Activated CD8-positive, alpha-beta memory T cell treated with anti-CD3 and anti-CD28 coated beads, Interleukin-2, amount 50 U/mL, for 48 hours (primary cell): ENCODE measurements around the gene S100A9.
"Not testable (repeated sequence)": the region's sequence is repeated elsewhere in the genome, so short reads cannot be mapped to it uniquely, and the experiment has no call there.

Source experiments
- DNase-seq: peaks from one replicate; pipeline ENCODE4 v3.0.0-alpha.2; 2020

S100A9 gene

DNA sequence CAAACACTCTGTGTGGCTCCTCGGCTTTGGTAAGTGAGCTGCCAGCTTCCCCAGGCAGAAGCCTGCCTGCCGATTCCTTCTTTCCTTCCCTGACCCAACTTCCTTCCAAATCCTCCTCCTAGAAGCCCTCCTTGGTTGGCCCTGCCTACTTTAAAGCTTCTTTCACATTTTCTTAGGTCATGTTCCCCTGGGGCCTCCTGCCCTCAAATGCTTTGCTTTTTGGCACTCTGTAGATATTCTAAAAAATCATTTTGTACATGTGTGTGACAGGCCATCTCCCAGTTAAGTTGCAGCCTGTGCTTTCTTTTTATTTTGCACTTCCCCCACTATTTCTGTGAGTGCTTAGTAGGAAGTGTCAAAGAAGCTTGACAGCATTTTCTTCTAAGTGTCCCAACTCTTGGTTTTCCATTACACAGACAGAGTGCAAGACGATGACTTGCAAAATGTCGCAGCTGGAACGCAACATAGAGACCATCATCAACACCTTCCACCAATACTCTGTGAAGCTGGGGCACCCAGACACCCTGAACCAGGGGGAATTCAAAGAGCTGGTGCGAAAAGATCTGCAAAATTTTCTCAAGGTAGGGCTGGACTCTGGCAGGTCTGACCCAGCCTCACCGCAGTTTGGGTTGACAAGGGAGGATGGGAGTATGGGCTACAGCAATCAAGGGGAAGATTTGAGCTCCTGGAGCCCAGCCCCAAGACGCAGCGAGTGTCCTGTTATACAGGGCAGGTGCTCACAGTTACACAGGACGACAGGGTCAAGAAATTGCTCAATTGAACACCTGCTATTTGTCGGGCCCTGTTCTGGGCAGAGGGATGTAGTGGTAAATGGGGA, at the start of gene S100A9:
S100A9 (plus strand) TSS at position 2 of the 838 bp plus-strand sequence; CDS start at position 432, 430 bp downstream.
- DNase-seq = no peak

DNA sequence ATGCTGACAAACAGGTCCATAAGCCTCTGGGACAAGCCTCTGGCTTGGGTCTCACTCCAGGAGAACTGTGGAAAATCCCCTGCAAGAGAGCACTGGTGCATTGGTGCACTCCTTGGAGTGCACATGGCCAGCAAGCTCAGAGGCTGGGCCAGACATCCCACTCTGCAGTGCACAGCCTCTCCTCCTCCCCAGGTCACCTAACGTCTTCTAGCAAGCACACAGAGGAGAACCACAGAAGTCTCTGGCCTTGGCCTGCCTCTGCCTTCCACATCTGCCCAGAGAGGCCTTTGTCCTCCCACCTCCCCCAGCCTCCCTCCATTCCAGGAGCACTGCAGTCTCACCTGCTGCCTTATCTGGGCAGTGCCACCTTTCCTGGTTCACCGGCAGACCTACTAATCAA, 49.1 kb upstream of the S100A9 start:
- no peak for DNase-seq

DNA sequence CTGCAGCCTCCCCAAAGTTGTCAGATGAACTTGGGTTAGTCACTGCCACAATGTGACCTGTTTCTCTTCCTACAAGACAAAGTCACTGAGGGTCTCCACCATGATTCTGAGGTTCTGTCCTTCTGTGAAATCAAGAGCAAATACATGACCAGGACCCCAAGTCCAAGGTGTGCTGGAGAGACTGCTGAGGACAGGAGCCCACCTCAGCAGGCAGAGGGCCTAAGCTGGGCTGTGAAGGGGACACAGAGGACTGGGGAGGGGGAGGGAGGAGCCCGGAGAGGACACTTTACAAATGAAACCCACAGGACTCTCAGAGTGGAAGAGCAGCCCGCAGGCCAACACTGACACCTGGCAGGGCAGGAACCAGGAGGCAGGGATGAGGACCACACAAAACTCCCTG, 48.2 kb upstream of the S100A9 start:
- DNase-seq = no peak

DNA sequence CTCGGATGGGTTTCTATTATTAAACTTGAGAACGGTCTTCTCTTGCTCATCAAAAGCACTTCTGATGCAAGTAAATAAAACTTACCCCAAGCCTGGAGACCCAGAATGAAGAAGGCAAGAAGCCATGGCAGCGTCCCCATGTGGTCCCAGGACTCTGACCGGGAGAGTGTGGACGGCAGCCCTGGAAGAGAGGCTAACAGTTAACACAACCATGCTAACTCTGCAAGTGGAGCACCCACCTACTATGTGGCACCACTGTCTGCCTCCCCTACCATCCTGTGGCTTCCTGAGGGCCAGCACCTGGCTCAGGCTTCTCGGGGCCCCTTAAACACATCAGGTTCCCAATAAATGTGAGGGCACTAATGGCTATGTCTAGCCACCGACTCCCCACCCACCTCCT, 47.1 kb upstream of the S100A9 start:
- no peak for DNase-seq

DNA sequence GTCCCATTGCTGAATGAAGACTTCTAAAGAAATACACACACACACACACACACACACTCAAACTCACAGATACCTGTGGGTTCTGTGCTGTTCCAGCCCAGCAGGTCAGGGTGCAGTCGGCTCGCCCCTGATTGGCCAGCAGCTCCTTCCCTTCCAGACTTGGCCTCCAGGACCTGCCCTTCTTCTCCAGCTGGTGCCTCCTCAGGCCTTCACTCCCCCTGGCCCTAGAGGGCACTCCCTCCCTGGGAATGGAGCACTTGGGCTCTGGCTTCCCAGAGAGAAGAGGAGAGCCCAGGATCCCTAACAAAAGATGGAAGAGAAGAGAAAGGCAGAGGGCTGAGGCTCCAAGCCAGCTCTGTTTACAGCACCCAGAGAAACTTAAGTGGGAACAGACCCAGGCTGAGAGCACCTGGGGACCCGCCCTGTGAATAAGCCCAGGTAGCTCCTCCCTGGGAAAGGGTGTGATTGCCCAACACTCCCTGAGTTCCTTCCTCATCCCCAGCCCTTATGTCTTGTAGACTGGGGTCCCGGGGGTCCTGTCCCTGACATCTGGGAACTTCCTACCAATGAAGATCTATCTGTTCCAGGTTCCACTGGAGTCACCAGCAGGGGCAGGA, 45.0 kb upstream of the S100A9 start, which contains the start of gene PGLYRP3:
PGLYRP3 (minus strand) TSS at position 383 of the 617 bp plus-strand sequence. CDS start 2,287 bp downstream, outside the sequence.
- no peak for DNase-seq

DNA sequence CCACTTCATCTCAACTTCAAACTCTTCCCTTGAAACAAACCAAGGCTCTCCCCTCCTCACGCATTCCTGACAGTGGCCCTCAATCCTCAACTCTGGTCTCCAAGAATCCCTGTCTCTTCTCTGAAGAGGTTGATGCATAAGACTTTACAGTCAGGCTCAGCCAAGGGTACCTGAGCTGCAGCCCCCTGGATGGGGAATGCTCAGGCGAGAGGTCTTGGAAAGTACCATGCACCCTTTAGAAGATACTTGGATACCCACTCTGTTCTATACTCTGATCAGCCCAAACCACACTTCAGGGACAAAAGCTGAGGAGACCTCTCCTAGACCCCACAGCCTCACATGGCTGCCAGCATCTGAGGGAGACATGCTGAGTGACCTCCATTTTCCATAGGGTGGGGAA, 44.4 kb upstream of the S100A9 start:
- DNase-seq = no peak

DNA sequence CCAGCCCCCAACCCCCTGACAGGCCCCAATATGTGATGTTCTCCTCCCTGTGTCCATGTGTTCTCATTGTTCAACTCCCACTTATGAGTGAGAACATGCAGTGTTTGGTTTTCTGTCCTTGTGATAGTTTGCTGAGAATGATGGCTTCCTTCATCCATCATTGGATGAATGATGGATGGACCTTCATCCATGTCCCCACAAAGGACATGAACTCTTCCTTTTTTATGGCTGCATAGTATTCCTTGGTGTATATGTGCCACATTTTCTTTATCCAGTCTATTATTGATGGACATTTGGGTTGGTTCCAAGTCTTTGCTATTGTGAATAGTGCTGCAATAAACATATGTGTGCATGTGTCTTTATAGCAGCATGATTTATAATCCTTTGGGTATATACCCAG, 43.3 kb upstream of the S100A9 start:
- DNase-seq = not testable (repeated sequence)

DNA sequence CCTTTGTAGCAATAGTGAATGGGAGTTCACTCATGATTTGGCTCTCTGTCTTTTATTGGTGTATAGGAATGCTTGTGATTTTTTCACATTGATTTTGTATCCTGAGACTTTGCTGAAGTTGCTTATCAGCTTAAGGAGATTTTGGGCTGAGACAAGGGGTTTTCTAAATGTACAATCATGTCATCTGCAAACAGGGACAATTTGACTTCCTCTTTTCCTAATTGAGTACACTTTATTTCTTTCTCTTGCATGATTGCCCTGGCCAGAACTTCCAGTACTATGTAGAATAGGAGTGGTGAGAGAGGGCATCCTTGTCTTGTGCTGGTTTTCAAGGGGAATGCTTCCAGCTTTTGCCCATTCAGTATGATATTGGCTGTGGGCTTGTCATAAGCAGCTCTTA, 41.6 kb upstream of the S100A9 start:
- DNase-seq = not testable (repeated sequence)

DNA sequence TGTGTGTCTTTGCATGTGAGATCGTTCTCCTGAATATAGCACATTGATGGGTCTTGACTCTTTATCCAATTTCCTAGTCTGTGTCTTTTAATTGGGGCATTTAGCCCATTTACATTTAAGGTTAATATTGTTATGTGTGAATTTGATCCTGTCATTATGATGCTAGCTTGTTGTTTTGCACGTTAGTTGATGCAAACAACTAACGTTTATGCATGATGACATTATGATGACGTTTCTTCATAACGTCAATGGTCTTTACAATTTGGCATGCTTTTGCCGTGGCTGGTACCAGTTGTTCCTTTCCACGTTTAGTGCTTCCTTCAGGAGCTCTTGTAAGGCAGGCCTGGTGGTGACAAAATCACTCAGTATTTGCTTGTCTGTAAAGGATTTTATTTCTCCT, 39.5 kb upstream of the S100A9 start:
- DNase-seq = not testable (repeated sequence)

DNA sequence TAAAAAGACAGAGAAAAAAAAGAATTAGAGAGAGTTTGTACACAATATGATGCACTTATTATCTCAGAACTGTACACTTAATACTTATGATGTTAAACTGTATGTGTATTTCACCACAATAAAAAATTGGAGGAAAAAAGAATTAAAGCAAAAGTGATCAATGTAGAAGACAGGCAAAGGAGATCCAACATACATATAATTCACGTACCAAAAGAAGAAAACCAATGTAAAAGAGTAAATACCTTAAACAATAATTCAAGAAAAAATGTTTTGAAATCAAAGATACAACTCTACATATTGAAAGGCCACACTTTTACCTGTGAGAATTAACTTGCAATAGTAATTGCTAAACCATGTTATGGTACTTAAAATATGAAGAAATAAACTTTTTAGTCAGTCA, 35.1 kb upstream of the S100A9 start:
- no peak for DNase-seq

DNA sequence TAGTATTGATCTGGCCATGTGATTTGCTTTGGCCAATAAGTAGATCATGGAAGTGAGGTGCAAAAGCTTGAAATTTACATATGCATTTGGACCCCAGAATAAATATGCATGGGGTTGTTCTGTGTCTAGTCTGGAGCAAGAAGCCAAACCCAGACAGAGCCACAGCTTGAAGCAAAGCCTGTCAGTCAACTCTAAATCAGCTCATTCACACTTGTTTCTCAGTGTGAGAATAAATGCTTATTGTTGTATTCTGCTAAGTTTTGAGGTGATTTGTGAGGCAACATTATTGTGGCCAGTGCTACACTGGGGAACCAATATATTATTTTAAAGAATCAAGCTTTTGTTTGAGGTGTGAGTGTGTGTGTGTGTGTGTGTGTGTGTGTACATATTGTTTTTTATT, 32.7 kb upstream of the S100A9 start:
- no peak for DNase-seq

DNA sequence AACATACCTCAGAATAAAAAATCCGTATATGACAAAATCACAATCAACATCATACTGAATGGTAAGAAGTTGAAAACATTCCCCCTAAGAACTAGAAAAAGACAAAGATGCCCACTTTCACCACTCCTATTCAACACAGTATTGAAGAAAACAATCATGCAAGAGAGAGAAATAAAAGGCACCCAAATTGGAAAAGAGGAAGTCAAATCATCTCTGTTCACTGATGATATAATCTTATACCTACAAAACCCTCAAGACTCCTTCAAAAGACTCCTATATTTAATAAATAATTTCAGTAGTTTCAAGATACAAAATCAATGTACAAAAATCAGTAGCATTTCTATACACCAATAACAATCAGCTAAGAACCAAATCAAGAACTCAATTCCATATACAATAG, 23.8 kb upstream of the S100A9 start:
- no peak for DNase-seq

DNA sequence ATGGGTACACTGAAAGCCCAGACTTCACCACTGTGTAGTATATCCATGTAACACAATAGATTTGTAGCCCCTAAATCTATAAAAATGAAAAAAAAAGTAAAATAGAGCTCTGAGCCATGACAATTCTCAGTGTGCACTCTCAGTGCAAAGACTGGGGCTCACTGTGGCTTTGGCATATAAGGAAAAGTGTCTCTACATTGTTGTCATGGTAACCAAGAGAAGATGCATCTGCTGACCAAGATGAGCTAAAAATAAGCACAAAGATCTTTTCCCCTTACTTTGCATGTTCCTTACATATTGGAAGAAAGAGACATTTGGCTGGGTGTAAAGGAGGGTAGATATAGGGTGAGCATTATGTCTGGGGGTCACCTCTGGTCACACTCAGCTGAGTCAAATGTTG, 21.0 kb upstream of the S100A9 start:
- no peak for DNase-seq

DNA sequence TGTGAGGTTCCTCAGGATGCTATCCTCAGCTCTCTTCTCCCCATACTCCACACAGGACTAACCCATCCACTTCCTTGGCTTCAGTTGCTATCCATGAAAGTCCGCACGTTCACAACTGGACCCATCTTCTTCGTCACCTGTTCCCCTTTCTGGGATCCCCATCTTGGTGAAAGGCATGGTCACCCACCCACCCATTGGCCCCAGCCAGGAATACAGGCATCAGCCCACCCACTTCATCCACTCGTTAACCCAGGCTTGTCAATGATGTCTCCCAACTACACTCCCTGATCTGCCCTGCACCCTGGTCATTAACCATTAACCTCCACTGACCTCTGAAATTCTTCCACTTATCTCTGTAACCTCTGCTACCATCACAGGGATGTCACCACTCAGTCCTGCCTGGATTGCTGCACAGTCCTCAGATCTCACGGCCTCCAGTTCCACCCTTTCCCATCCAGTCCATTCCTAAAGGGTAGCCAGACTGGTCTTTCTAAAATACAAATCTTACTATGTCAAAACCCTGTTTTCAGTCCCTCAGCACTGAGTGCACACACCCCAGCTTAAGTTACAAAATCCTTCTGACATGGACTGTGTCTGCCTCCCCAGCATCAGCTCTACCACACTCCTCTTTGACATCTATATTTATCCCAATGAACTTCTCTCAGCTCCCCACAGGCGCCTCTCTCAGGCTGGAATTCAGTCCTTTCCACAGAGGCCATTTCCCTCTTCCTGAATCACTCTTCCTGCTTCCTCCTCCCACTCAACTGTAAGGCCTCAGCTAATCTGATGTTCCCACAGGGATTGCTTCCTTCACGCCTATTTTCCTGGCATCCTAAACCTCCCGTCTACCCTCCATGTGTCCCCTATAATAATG, 19.4 kb upstream of the S100A9 start:
- DNase-seq = no peak

DNA sequence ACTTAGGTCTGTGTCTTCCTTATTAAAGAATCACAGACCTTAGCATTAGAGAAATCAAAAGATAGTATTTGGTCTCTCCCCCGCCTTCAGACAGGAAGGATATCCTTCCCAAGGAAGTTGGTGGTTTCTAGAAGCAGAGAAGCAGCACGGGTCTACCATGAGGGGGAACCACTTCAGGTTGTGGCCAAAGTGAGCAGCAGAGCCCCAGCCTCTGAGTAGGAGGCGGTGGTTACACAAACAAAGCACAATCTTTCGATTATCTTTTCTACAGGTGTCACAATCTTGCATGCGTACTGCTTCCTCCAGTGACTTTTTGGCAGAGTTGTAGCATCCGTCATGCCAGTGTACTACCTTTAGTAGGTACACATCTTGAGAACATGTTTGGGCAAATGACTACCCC, 17.9 kb upstream of the S100A9 start:
- no peak for DNase-seq

DNA sequence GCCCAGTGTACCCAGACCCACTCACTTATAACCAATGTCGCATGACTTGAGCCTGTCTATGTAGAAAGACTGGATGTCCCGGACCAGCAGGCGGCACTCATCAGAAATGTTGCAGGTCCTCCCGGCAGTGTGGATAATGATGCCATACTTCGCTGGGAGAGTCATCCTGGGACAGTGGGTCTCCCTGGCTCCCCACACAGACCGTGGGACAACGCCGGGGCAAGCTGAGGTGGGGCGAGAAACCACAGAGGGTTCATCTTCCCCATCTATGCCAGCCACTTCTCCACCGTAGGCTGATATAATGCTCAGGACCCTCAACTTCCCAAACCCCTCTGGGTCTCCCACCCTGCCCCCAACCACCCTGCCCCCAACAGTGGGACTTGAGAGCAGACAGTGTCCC, 17.3 kb upstream of the S100A9 start:
- DNase-seq = no peak

DNA sequence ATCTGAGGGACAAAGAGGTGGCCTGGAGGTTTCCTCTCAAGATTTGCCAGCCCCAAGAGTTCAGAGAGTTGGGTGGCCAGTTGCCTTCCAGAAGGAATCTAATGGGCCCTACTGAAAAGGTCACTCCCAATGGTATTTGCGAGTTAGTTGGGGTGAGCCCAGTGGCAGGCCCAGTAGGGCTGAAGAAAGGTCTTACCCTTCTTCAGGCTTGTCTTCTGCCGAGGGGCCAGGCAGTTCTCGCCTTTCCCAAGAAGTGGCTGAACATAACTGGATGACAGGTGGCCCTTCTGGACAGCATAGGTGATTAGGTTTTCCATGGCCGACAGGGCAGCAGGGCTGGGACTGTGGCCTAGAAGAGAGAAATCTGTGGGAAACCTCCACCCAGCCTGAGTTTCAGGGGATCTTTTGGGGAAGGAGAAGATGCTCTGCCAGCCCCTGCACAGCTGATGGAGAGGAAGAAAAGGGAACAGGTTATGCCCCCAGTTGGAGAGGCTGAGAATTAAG, 16.2 kb upstream of the S100A9 start:
- DNase-seq = no peak

DNA sequence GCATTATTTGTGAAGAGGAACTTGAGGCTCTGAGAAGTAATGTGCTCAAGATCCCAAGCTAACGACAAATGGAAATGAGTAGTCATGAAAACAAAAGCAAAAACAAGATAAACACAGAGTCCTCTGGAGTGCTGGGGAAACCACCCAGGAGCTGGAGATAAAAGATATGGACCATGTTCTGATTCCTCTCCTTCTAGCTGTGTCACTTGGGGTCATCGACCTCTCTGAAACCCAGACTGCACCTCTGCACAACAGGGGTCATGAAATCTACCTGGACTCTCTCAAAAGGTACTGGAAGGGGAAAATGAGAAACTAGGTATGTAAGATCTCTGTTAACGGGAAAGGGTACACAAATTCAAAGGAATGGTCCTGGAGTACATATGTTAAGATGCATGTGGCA, 15.5 kb upstream of the S100A9 start:
- DNase-seq = no peak

DNA sequence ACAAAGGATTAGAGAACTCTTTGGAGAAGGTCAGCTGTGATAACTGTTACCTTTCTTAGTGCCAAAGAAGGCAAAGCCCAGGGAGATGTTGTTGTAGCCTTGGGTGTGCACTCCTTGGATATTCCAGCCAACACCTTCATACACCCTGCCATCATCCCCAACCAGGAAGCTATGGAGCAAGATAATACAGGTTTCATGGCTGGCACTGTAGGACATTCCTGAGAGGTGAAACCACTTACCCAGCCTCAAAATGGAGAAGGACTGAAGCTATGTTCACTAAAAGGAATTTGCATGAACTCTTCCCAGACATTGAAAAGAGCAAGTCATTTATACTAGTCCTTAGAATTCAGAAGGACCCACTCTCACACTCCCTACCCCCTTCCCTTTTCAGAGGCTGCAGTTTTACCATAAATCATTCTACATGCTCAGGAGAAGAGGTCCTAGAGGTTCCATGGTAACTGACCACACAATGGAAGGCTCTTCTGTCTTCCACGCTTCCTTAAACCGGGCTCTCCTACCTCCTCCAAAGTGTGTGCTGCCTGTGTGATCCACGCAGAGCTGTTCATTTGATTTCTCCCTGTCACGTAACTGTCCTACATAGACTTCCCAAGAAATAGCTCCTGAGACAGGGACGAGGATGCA, 14.5 kb upstream of the S100A9 start:
- DNase-seq = no peak

DNA sequence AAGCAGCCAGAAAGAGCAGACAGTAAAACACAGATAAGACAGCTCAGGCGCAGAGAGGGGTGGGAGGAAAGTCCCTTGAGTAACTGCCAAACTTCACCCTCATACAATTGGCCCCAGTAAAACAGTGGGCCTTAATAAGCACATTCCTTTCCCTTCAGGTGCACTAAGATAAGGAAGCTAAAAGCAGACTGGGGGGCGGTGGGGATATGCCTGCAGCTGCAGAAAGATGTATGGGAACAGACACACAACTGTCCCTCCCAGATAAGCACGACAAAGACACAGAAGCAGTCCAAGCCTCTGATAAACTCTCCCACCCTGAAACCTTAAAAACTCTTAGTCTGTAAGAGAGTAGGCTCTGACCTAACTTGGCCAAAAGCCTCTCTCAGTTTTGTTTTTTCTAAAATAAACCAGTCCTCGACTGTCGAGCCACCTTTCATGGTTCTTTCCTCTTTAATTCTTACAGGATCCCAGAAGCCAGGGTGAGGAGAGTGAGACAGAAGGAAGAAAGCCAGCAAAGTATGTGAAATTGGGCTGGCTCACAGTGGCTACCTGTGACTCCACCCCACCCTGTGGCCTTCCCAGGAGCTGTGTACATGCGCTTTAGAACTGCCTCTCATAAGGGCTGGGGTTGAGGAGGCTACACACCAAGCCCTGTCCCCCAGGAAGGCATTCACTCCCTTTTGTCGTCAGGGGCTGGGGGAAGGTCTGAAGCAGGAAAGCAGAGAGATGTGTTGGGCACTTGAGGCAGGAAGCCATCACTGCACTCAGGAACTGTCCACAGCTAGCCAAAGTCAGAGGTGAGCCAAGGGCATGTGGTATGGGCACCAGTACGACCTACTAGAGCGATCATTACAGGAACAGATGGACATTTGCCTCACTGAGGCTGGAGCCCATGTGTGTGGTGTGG, 13.6 kb upstream of the S100A9 start:
- no peak for DNase-seq

DNA sequence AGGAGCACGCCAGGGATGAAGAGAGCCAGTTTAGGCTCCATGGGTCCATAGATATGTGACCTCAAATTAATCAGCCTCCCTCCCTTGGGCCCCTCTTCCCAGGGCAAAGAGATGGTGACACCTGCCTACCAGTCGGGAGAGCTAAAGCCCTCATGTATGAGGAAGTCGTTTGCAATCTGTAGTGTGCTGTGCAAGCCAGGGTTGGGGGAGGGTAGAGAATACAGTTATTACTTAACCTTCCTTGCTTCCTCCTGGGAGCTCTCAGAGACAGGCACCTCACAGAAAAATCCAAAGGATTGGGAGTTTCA, 13.0 kb upstream of the S100A9 start:
- DNase-seq = no peak
